Gastroesophageal sphincter (tissue), 4 donors: Measurements from ENCODE around the gene TWIST2. TPM values are rescaled to one million over a fixed set of nuclear protein-coding genes. Genes with fewer than 3 reads are reported as not detected.

Experiments
- ATAC-seq: fragments of 150-250 bp; one replicate; pipeline ENCODE4 v1.9.1; 2016; ENCODE audit warnings: mild to moderate bottlenecking, moderate library complexity
- H3K27ac ChIP-seq, 4 donors: fragments of 200-600 bp; sonication (generic) in 3 of 4; 1 replicate in 3 of 4; 2 replicates in 1 of 4; pipeline ENCODE4 v1.5.1; 2016 to 2019
- H3K27me3 ChIP-seq: fragments of 200-600 bp; sonication (generic); one replicate; pipeline ENCODE4 v1.5.1; 2019
- H3K36me3 ChIP-seq, 2 donors: fragments of 200-600 bp; sonication (generic); one replicate each; pipeline ENCODE4 v1.5.1; 2019; ENCODE audit warnings: control low read depth in 1 of 2
- H3K4me1 ChIP-seq, 3 donors: fragments of 200-600 bp; sonication (generic); 1 replicate in 2 of 3; 2 replicates in 1 of 3; pipeline ENCODE4 v1.5.1; 2016 to 2019; ENCODE audit warnings: control low read depth in 2 of 3
- H3K4me3 ChIP-seq, 2 donors: fragments of 200-600 bp; sonication (generic); one replicate each; pipeline ENCODE4 v1.5.1; 2019; ENCODE audit warnings: mild to moderate bottlenecking in 1 of 2, moderate library complexity in 1 of 2
- H3K9me3 ChIP-seq, 3 donors: fragments of 200-600 bp; sonication (generic); one replicate each; pipeline ENCODE4 v1.5.1; 2017 to 2019; ENCODE audit warnings: control low read depth in 2 of 3
- CTCF ChIP-seq, 4 experiments: fragments of 200-600 bp in 2 of 4; fragments of 450-650 bp in 2 of 4; sonication (generic) in 1 of 4; IDR thresholded peaks; one replicate each; pipeline ENCODE4 v1.5.1; 2017 to 2019; ENCODE audit warnings: antibody characterized with exemption in 4 of 4, mild to moderate bottlenecking in 2 of 4, moderate library complexity in 2 of 4
- EP300 ChIP-seq: sonication (generic); formaldehyde crosslinking; IDR thresholded peaks from one replicate; pipeline ENCODE4 v1.6.1; 2017; ENCODE audit warnings: antibody characterized with exemption, mild to moderate bottlenecking
- POLR2A ChIP-seq, 2 donors: fragments of 450-650 bp; IDR thresholded peaks; one replicate each; pipeline ENCODE4 v1.6.1; 2017; ENCODE audit warnings: antibody characterized with exemption in 2 of 2, mild to moderate bottlenecking in 2 of 2, moderate library complexity in 1 of 2
- POLR2AphosphoS5 ChIP-seq: sonication (generic); formaldehyde crosslinking; IDR thresholded peaks from one replicate; pipeline ENCODE4 v1.6.1; 2017; ENCODE audit warnings: antibody characterized with exemption
- WGBS, 2 donors: methylation state at CpG; one replicate each; pipeline ENCODE4 v1.1.5; 2018; ENCODE audit warnings: low coverage in 1 of 2; 5-methylcytosine and 5-hydroxymethylcytosine counted together
- total RNA-seq, 4 donors: library from RNA; depleted of rRNA; stranded (reverse); fragments of >200 nt; gene quantifications; one replicate each; pipeline ENCODE4 v1.1.0, GENCODE V29; 2016

The TWIST2 gene
- total RNA-seq, 4 donors from 2014 or later = 17.7 to 69.6 (median 45.2) TPM

GRCh38 chr2:238890618-238891456 is 43.0 kb downstream of the TWIST2 start:
- 90 to 97% methylated on average over 8 to 23 of the region's 29 CpGs for WGBS, 2 donors
- ATAC-seq = no peak

DNA sequence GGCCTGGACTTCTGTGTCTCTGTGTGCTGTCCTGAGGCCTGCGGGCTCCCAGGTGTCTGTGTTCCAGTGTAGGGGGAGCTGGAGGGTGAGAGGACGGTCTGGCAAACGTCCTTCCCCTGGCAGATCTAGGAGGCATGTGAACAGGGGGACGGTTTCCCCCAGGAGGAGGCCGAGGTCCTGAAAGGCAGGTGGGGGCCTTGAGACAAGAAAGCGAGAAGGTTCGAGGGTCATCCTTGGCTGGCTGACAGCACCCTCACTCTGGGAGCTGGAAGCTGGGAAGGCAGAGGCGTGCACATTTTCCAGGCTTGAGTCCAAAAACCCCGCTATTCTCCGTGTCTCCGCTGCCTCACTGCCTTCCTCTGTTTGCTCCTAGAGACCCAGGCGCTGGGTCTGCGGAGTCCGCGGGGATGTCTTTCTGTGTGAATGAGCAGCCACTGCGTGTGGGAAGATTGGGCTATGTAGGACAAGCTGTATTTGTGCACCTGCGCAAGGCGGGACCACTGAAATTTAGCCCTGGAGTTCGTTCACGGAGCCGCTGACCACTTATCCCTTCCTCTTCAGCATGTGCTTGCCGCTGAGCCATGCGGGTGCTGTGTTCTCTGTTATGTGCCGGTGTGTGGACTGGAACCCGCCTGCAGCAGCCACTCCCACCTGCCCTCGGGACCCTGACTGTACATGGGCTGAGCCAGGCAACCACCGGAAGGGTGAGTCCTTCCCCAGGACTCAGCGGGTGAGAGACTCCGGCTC is 43.7 kb downstream of the TWIST2 start:
- no peak for ATAC-seq
- H3K9me3 ChIP-seq = no peaks in the 10 kb centered on the region
- H3K36me3 ChIP-seq = peaks cover 0 to 5% of the 10 kb centered on the region in 2 donors
- no peak for TF ChIP-seq CTCF (IDR thresholded peaks at IDR 0.05)
- TF ChIP-seq POLR2A (IDR thresholded peaks at IDR 0.05) = no peak
- TF ChIP-seq POLR2AphosphoS5 = no peak
- TF ChIP-seq EP300 = no peak
- no peak overlapping the region for H3K4me3 ChIP-seq
- no peaks in the 10 kb centered on the region for H3K27me3 ChIP-seq
- H3K27ac ChIP-seq = no peak overlapping the region
- 40 to 41% methylated on average over 1 to 13 of the region's 29 CpGs for WGBS, 2 donors
- peaks cover 0 to 48% (median 20%) of the 10 kb centered on the region in 3 donors for H3K4me1 ChIP-seq

More at GRCh38 chr2:238890618-238891456, 43.0 kb downstream of the TWIST2 start:
- no peaks in the 10 kb centered on the region for H3K9me3 ChIP-seq
- peaks cover 0 to 41% (median 19%) of the 10 kb centered on the region in 3 donors for H3K4me1 ChIP-seq
- H3K4me3 ChIP-seq = no peak overlapping the region
- TF ChIP-seq CTCF (IDR thresholded peaks at IDR 0.05) = no peak
- TF ChIP-seq POLR2A (IDR thresholded peaks at IDR 0.05) = no peak
- no peak for TF ChIP-seq EP300
- no peak for TF ChIP-seq POLR2AphosphoS5
- no peak overlapping the region for H3K27ac ChIP-seq
- H3K27me3 ChIP-seq = no peaks in the 10 kb centered on the region
- peaks cover 0 to 5% of the 10 kb centered on the region in 2 donors for H3K36me3 ChIP-seq

DNA sequence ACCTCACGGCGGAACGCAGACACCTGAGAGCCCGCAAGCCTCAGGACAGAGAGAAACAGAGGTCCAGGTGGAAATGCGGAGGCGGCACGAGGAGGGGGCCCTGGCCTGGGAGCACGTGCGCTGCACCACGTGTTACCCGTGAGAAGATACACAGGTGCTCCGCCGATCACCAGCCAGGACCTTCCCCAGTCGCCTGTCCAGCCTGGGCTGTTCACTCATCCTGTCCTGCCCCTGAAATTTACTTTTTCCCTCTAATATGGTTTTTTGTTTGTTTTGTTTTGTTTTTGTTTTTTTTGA is 44.3 kb downstream of the TWIST2 start:
- Histone ChIP-seq H3K4me1 (peaks cover 0 to 52% (median 24%) of the 10 kb centered on the region in 3 donors), H3K9me3 (no peaks in the 10 kb centered on the region), H3K27ac (no peak overlapping the region), H3K36me3 (peaks cover 0 to 5% of the 10 kb centered on the region in 2 donors), H3K4me3 (no peak overlapping the region), H3K27me3 (no peaks in the 10 kb centered on the region)
- TF ChIP-seq POLR2A (IDR thresholded peaks at IDR 0.05) (no peak), CTCF (IDR thresholded peaks at IDR 0.05) (no peak), POLR2AphosphoS5 (no peak), EP300 (no peak)
- 83 to 94% methylated on average over 2 to 10 of the region's 14 CpGs for WGBS, 2 donors
- ATAC-seq = no peak

GRCh38 chr2:238892796-238893195 is 44.9 kb downstream of the TWIST2 start:
- no peak overlapping the region for H3K27ac ChIP-seq
- 76% methylated on average over 2 of the region's 2 CpGs; no CpG with 5 or more reads in 1 of the 2 donors for WGBS, 2 donors
- peaks cover 0 to under 1% of the 10 kb centered on the region in 2 donors for H3K36me3 ChIP-seq

More at GRCh38 chr2:238892796-238893195, 44.9 kb downstream of the TWIST2 start:
- Histone ChIP-seq H3K27me3 (no peaks in the 10 kb centered on the region), H3K4me3 (no peak overlapping the region), H3K9me3 (no peaks in the 10 kb centered on the region), H3K4me1 (peaks cover 0 to 58% (median 28%) of the 10 kb centered on the region in 3 donors)
- ATAC-seq = no peak
- TF ChIP-seq CTCF (IDR thresholded peaks at IDR 0.05) = no peak
- TF ChIP-seq POLR2AphosphoS5 = no peak
- no peak for TF ChIP-seq POLR2A (IDR thresholded peaks at IDR 0.05)
- TF ChIP-seq EP300 = no peak
